ENCODE data around the gene YEATS2. TPM values are rescaled to one million over a fixed set of nuclear protein-coding genes. Genes with fewer than 3 reads are reported as not detected.

The YEATS2 gene
- total and polyA plus RNA-seq, 2 donors (not counting 1 experiment from before 2014, with no cell fraction given) = 25.0 to 28.7 TPM

DNA sequence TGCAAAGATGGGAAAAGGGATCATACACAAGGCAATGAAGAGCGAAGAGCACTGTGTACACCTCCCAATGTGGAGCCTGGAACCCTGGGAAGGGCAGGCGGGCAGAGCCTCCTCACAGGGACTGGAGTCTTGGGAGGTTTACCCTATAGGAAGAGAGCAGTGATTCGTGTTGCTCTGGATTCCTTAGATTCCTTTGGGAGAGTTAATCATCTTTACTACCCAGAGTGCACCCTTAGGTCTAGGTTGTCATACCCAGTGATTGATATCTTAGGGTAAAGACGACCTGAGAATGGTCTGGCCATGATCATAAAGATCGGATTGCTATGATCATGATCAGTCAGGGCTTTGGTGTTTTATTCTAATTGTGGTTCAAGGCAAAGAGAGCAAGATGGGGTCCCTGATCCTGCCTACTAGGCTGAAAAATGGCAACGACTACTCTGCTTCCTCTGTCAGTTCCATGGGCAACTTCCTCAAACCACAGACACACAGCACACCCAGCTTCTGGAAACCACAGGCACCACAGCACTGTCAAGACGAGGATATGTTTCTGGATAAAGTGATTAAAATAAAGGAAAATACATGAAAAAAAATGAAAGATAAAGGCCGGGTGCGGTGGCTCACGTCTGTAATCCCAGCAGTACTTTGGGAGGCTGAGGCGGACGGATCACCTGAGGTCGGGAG lies 148.2 kb downstream of the YEATS2 start:
- no peaks in the 10 kb centered on the region for H4K20me1 ChIP-seq (ENCODE audit: control insufficient read depth, extremely low read depth, insufficient read depth, low read length)
- no peak overlapping the region for H3K9ac ChIP-seq (ENCODE audit: insufficient read depth, low read length)
- H3K4me2 ChIP-seq (ENCODE audit: extremely low read depth, insufficient read depth, low read length) = no peak overlapping the region
- no peaks in the 10 kb centered on the region for H3K79me2 ChIP-seq (ENCODE audit: control insufficient read depth, insufficient read depth, low read length)
- no peaks in the 10 kb centered on the region for H3K36me3 ChIP-seq (ENCODE audit: control insufficient read depth, insufficient read depth, low read length)
- H3K4me3 ChIP-seq (replicated peaks in 1 of 4; ENCODE audit: control extremely low read depth in 1 of 4, insufficient read depth in 1 of 4, low read depth in 3 of 4, low read length in 4 of 4) = no peak overlapping the region
- no peaks in the 10 kb centered on the region for H3K27me3 ChIP-seq (ENCODE audit: control insufficient read depth, insufficient read depth, low read length)
- no peaks in the 10 kb centered on the region for H3K9me3 ChIP-seq (ENCODE audit: control insufficient read depth, insufficient read depth, low read depth, low read length)
- no peak for TF ChIP-seq EZH2 (IDR thresholded peaks at IDR 0.05; ENCODE audit: low read length, missing control alignments)
- TF ChIP-seq CTCF (conservative IDR thresholded peaks at IDR 0.05 in 1 of 2, IDR thresholded peaks at IDR 0.05 in 1 of 2; ENCODE audit: low read depth in 1 of 2, low read length in 2 of 2) = no peak
- peak overlapping the region; percentile 6 for H3K27ac ChIP-seq (ENCODE audit: insufficient read depth, low read length)
- H3K4me1 ChIP-seq (ENCODE audit: control insufficient read depth, extremely low read depth, insufficient read depth, low read length) = peaks cover 8% of the 10 kb centered on the region
- DNase-seq (ENCODE audit: low read depth in 2 of 2) = peak in 1 of 2 donors; percentile 47
- H2AFZ ChIP-seq (ENCODE audit: low read length) = no peak overlapping the region

GRCh38 chr3:183854318-183855035 lies 156.9 kb downstream of the YEATS2 start:
- no peak overlapping the region for H3K27ac ChIP-seq (ENCODE audit: insufficient read depth, low read length)
- no peaks in the 10 kb centered on the region for H4K20me1 ChIP-seq (ENCODE audit: control insufficient read depth, extremely low read depth, insufficient read depth, low read length)
- no peak overlapping the region for H3K4me3 ChIP-seq (replicated peaks in 1 of 4; ENCODE audit: control extremely low read depth in 1 of 4, insufficient read depth in 1 of 4, low read depth in 3 of 4, low read length in 4 of 4)
- H2AFZ ChIP-seq (ENCODE audit: low read length) = no peak overlapping the region
- H3K9ac ChIP-seq (ENCODE audit: insufficient read depth, low read length) = no peak overlapping the region
- no peaks in the 10 kb centered on the region for H3K79me2 ChIP-seq (ENCODE audit: control insufficient read depth, insufficient read depth, low read length)
- no peak overlapping the region for H3K4me2 ChIP-seq (ENCODE audit: extremely low read depth, insufficient read depth, low read length)
- no peaks in the 10 kb centered on the region for H3K27me3 ChIP-seq (ENCODE audit: control insufficient read depth, insufficient read depth, low read length)
- TF ChIP-seq CTCF (conservative IDR thresholded peaks at IDR 0.05 in 1 of 2, IDR thresholded peaks at IDR 0.05 in 1 of 2; ENCODE audit: low read depth in 1 of 2, low read length in 2 of 2) (no peak), EZH2 (IDR thresholded peaks at IDR 0.05; ENCODE audit: low read length, missing control alignments) (no peak)
- no peaks in the 10 kb centered on the region for H3K9me3 ChIP-seq (ENCODE audit: control insufficient read depth, insufficient read depth, low read depth, low read length)
- DNase-seq (ENCODE audit: low read depth in 2 of 2) = no peak
- H3K4me1 ChIP-seq (ENCODE audit: control insufficient read depth, extremely low read depth, insufficient read depth, low read length) = no peaks in the 10 kb centered on the region
- H3K36me3 ChIP-seq (ENCODE audit: control insufficient read depth, insufficient read depth, low read length) = no peaks in the 10 kb centered on the region

- no peak overlapping the region for H3K4me3 ChIP-seq (replicated peaks in 1 of 4; ENCODE audit: control extremely low read depth in 1 of 4, insufficient read depth in 1 of 4, low read depth in 3 of 4, low read length in 4 of 4)
- H3K36me3 ChIP-seq (ENCODE audit: control insufficient read depth, insufficient read depth, low read length) = peaks cover 4% of the 10 kb centered on the region
- DNase-seq (ENCODE audit: low read depth in 2 of 2) = peak in 1 of 2 donors; percentile 33
Measured at GRCh38 chr3:183857863-183858262, 160.3 kb downstream of the YEATS2 start.

More at GRCh38 chr3:183857863-183858262, 160.3 kb downstream of the YEATS2 start:
- Histone ChIP-seq H3K9me3 (ENCODE audit: control insufficient read depth, insufficient read depth, low read depth, low read length) (no peaks in the 10 kb centered on the region), H3K79me2 (ENCODE audit: control insufficient read depth, insufficient read depth, low read length) (no peaks in the 10 kb centered on the region), H3K4me2 (ENCODE audit: extremely low read depth, insufficient read depth, low read length) (no peak overlapping the region), H3K4me1 (ENCODE audit: control insufficient read depth, extremely low read depth, insufficient read depth, low read length) (no peaks in the 10 kb centered on the region), H3K27me3 (ENCODE audit: control insufficient read depth, insufficient read depth, low read length) (no peaks in the 10 kb centered on the region), H2AFZ (ENCODE audit: low read length) (no peak overlapping the region), H3K27ac (ENCODE audit: insufficient read depth, low read length) (no peak overlapping the region), H4K20me1 (ENCODE audit: control insufficient read depth, extremely low read depth, insufficient read depth, low read length) (no peaks in the 10 kb centered on the region), H3K9ac (ENCODE audit: insufficient read depth, low read length) (no peak overlapping the region)
- TF ChIP-seq EZH2 (IDR thresholded peaks at IDR 0.05; ENCODE audit: low read length, missing control alignments) (no peak), CTCF (conservative IDR thresholded peaks at IDR 0.05 in 1 of 2, IDR thresholded peaks at IDR 0.05 in 1 of 2; ENCODE audit: low read depth in 1 of 2, low read length in 2 of 2) (no peak)
